ENCODE data around the gene RUNDC3A. TPM values are rescaled to one million over a fixed set of nuclear protein-coding genes. Genes with fewer than 3 reads are reported as not detected.

Gene RUNDC3A
- total and polyA plus RNA-seq, 2 of the 8 experiments (the other 6 are each of a cell fraction or from before 2014, with no cell fraction given), result 6.4 to 13.8 TPM

DNA sequence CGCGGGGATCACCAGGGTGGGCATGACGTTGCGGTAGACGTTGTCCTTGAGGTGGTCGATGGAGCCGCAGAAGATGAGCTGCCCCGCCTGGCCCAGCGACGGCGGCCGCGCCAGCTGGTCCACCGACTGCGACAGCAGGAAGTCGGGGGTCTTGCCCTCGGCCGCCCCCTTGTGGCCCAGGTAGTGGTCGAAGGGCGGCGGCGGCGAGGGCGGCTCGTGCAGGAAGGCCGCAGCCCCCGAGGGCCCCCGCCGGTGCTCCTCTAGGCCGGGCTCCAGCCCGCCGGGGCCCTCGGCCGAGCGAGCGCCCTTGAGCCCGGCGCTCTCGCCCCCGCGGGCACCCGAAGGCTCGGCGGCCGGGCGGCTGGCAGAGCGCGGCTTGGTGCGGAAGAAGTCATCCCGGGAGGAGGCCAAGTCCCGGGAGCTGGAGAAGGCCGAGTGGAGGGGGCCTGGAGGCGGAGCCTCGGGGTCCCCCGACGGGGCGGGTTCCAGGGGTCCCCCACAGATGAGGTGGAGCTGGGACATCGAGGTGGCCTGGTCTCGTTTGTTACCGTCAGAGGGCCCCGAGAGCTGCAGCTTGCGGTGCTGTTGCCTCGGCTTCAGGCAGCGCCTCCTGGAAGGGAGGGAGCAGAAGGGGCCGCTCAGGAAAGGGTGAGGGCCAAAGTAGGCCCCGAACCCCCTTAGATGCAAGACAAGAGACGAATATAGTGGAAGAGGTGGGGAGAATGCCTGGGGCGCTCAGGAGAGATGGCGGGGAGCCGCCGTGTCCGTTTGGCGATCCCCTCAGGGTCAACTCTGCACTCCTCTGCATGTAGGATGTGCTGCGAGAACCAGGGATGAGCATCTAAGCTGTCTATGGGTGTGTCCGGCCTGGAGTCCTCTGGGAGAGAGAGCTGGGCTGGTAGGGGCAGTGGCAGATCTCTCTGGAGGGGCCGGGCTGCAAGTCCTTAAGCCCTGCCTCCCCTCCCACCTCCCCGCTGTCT lies 46.5 kb downstream of the RUNDC3A start:
- H2BK5ac ChIP-seq (ENCODE audit: low read depth, low read length), result no peak overlapping the region
- H3K79me2 ChIP-seq (ENCODE audit: control insufficient read depth in 1 of 2, insufficient read depth in 2 of 2, low read length in 2 of 2), result no peaks in the 10 kb centered on the region; a peak in 1 of 4 replicates
- H3K9ac ChIP-seq (replicated peaks in 1 of 4; ENCODE audit: extremely low read depth in 1 of 4, low read depth in 3 of 4, low read length in 3 of 4), result peak overlapping the region in 1 of 4 experiments; percentile 53; a peak in 1 of 7 replicates
- H3K9me3 ChIP-seq (ENCODE audit: insufficient read depth in 2 of 2, low read depth in 1 of 2, low read length in 1 of 2), result no peaks in the 10 kb centered on the region
- H3K4ac ChIP-seq (replicated peaks; ENCODE audit: insufficient read length, low read depth, low read length), result peak overlapping the region; percentile 93
- H2AFZ ChIP-seq (ENCODE audit: low read length), result no peak overlapping the region
- no peak overlapping the region for H4K5ac ChIP-seq (ENCODE audit: insufficient read length, low read depth, low read length)
- H3K27me3 ChIP-seq (replicated peaks in 1 of 4; ENCODE audit: control insufficient read depth in 3 of 4, extremely low read depth in 1 of 4, insufficient read depth in 3 of 4, low read length in 3 of 4), result no peaks in the 10 kb centered on the region; a peak in 2 of 7 replicates
- H3K79me1 ChIP-seq (ENCODE audit: low read depth, low read length), result peaks cover 5% of the 10 kb centered on the region
- no peak overlapping the region for H2BK120ac ChIP-seq (replicated peaks; ENCODE audit: low read depth, low read length)
- H3K4me3 ChIP-seq (ENCODE audit: extremely low read depth in 1 of 4, insufficient read depth in 2 of 4, low read depth in 3 of 4, low read length in 4 of 4), result peak overlapping the region; percentile 26 to 68 (median 42); a peak in 6 of 8 replicates
- peaks cover 0 to 8% (median 4%) of the 10 kb centered on the region in 4 experiments; a peak in 4 of 7 replicates for H3K4me1 ChIP-seq (replicated peaks in 1 of 4; ENCODE audit: control insufficient read depth in 3 of 4, insufficient read depth in 4 of 4, low read length in 3 of 4)
- no peak overlapping the region; the same call in 1 of the 2 replicates for H3K18ac ChIP-seq (ENCODE audit: extremely low read depth, low read length)
- no peak overlapping the region for H2BK20ac ChIP-seq (ENCODE audit: low read length)
- no peak overlapping the region; the same call in 1 of the 2 replicates for H2BK15ac ChIP-seq (ENCODE audit: low read length)
- no peak overlapping the region for H3K27ac ChIP-seq (ENCODE audit: low read depth, low read length)
- H2BK12ac ChIP-seq (ENCODE audit: low read depth, low read length), result no peak overlapping the region
- H3K56ac ChIP-seq (replicated peaks; ENCODE audit: insufficient read length, low read depth, low read length), result peak overlapping the region; percentile 73
- H4K91ac ChIP-seq (replicated peaks; ENCODE audit: insufficient read length, low read length), result no peak overlapping the region
- H3K14ac ChIP-seq (ENCODE audit: insufficient read length), result no peak overlapping the region
- POLR2A ChIA-PET (ENCODE audit: partially characterized antibody), result interaction anchor here (0.5 to 3.2 kb wide), 15 partner anchors 8 to 437 kb away, joined by 3 to 18 read pairs (median 5); partner anchors contain the start of genes FAM171A2 and GRN
- H2AK5ac ChIP-seq (ENCODE audit: low read depth, low read length), result no peak overlapping the region
- DNase-seq (ENCODE audit: low read depth in 1 of 2, low spot score in 2 of 2) (peak in 1 of 2 experiments; percentile 96), FAIRE-seq (no peak)
- peak overlapping the region; percentile 64 to 71 for H3K4me2 ChIP-seq (ENCODE audit: insufficient read depth in 1 of 2, low read depth in 2 of 2, low read length in 2 of 2)
- H3K23me2 ChIP-seq (ENCODE audit: low read depth, low read length), result peaks cover 8% of the 10 kb centered on the region; the same call in 1 of the 2 replicates
- WGBS, 2 experiments (ENCODE audit: extremely low coverage in 1 of 2, insufficient coverage in 1 of 2, insufficient read length in 1 of 2, insufficient replicate concordance in 2 of 2, low coverage in 1 of 2, low lambda C conversion rate in 2 of 2, missing lambda C conversion rate in 1 of 2), result 33% methylated on average over 61 of the region's 77 CpGs; no CpG with 5 or more reads in 1 of the 2 experiments
- CTCF ChIA-PET (ENCODE audit: partially characterized antibody), result interaction anchor here (0.6 to 10.1 kb wide), 22 partner anchors 8 to 887 kb away, joined by 3 to 177 read pairs (median 4); partner anchors contain the start of genes ASB16, FAM171A2 and GRN
- peaks cover 2 to 6% (median 3%) of the 10 kb centered on the region in 4 experiments; a peak in 4 of 8 replicates for H3K36me3 ChIP-seq (ENCODE audit: control insufficient read depth in 2 of 4, insufficient read depth in 4 of 4, low read length in 3 of 4)
- peaks cover 4 to 24% of the 10 kb centered on the region in 2 experiments for H4K20me1 ChIP-seq (replicated peaks in 1 of 2; ENCODE audit: control insufficient read depth in 1 of 2, insufficient read depth in 2 of 2, low read length in 2 of 2)
- peak overlapping the region; percentile 89 for H4K8ac ChIP-seq (ENCODE audit: extremely low read depth, insufficient read depth, low read length)
- no peak overlapping the region for H3K23ac ChIP-seq (ENCODE audit: insufficient read length)
- 0 out of 2 replicates have a peak, but pooled peaks have one; percentile 22 for TF ChIP-seq CREB1 (IDR thresholded peaks at IDR 0.05)
- TF ChIP-seq SUZ12 (IDR thresholded peaks at IDR 0.05; ENCODE audit: low read length), result no peak
- TF ChIP-seq TEAD4 (IDR thresholded peaks at IDR 0.05; ENCODE audit: low read depth, low read length), result no peak
- TF ChIP-seq, protein P1, sequence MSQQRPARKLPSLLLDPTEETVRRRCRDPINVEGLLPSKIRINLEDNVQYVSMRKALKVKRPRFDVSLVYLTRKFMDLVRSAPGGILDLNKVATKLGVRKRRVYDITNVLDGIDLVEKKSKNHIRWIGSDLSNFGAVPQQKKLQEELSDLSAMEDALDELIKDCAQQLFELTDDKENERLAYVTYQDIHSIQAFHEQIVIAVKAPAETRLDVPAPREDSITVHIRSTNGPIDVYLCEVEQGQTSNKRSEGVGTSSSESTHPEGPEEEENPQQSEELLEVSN (IDR thresholded peaks at IDR 0.05), result no peak
- TF ChIP-seq EZH2 (IDR thresholded peaks at IDR 0.05; ENCODE audit: low read depth, low read length, severe bottlenecking), result no peak
- TF ChIP-seq, protein P2, sequence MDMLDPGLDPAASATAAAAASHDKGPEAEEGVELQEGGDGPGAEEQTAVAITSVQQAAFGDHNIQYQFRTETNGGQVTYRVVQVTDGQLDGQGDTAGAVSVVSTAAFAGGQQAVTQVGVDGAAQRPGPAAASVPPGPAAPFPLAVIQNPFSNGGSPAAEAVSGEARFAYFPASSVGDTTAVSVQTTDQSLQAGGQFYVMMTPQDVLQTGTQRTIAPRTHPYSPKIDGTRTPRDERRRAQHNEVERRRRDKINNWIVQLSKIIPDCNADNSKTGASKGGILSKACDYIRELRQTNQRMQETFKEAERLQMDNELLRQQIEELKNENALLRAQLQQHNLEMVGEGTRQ (IDR thresholded peaks at IDR 0.05; ENCODE audit: low read length), result no peak
- TF ChIP-seq SP1 (IDR thresholded peaks at IDR 0.05; ENCODE audit: low read depth, low read length), result no peak
- TF ChIP-seq BACH1 (IDR thresholded peaks at IDR 0.05; ENCODE audit: low read length), result no peak
